ENCODE measurements around the gene SS18L1. TPM values are rescaled to one million over a fixed set of nuclear protein-coding genes. Genes with fewer than 3 reads are reported as not detected.

The SS18L1 gene
- total RNA-seq (2021; ENCODE audit: unreplicated experiment) (21.6 TPM), Bru-seq, nascent RNA (percentile 77 among the genes with signal in this experiment), BruChase-seq, experiment 1, labeled RNA remaining after a 2-hour chase (percentile 91 among the genes with signal in this experiment), BruChase-seq, experiment 2, labeled RNA remaining after a 6-hour chase (percentile 84 among the genes with signal in this experiment)
- polyA plus RNA-seq (2012; ENCODE audit: insufficient read length) = 23.7 TPM
- long read RNA-seq, partial matches to known transcripts = 0 of 8 reads
- long read RNA-seq, other reads (novel, unspliced or antisense) = 8 of 8 reads

GRCh38 chr20:62143081-62143956 is at the start of gene SS18L1, which contains the start of gene PSMA7:
Gene SS18L1 (plus strand): TSS chr20:62143769. CDS start chr20:62143821, 52 bp downstream.
Gene PSMA7 (minus strand): TSS chr20:62143394. CDS start chr20:62143303, 91 bp downstream.
- Histone ChIP-seq H3K36me3 (ENCODE audit: control insufficient read depth, insufficient read depth, low read length) (peaks cover 18% of the 10 kb centered on the region), H3K27ac (ENCODE audit: low read length) (peak within 1 kb of the TSS; percentile 88), H3K9me3 (ENCODE audit: control insufficient read depth, insufficient read depth, low read depth, low read length) (no peaks in the 10 kb centered on the region), H3K27me3 (ENCODE audit: control insufficient read depth, insufficient read depth, low read length) (no peaks in the 10 kb centered on the region), H3K4me3 (ENCODE audit: low read depth in 2 of 2, low read length in 2 of 2) (peak within 1 kb of the TSS; percentile 64 to 84), H3K4me1 (ENCODE audit: control insufficient read depth, insufficient read depth, low read length) (peaks cover 22% of the 10 kb centered on the region)
- TF ChIP-seq POLR2AphosphoS5 (IDR thresholded peaks at IDR 0.05; ENCODE audit: low read depth, low read length) (peak; percentile 63), TCF7L2 (IDR thresholded peaks at IDR 0.05; ENCODE audit: low read depth, low read length) (no peak), SIN3A (IDR thresholded peaks at IDR 0.05; ENCODE audit: borderline replicate concordance, insufficient read depth, low read depth, low read length) (0 out of 2 replicates have a peak, but pooled peaks have one; percentile 66)
- TF ChIP-seq, protein P1, sequence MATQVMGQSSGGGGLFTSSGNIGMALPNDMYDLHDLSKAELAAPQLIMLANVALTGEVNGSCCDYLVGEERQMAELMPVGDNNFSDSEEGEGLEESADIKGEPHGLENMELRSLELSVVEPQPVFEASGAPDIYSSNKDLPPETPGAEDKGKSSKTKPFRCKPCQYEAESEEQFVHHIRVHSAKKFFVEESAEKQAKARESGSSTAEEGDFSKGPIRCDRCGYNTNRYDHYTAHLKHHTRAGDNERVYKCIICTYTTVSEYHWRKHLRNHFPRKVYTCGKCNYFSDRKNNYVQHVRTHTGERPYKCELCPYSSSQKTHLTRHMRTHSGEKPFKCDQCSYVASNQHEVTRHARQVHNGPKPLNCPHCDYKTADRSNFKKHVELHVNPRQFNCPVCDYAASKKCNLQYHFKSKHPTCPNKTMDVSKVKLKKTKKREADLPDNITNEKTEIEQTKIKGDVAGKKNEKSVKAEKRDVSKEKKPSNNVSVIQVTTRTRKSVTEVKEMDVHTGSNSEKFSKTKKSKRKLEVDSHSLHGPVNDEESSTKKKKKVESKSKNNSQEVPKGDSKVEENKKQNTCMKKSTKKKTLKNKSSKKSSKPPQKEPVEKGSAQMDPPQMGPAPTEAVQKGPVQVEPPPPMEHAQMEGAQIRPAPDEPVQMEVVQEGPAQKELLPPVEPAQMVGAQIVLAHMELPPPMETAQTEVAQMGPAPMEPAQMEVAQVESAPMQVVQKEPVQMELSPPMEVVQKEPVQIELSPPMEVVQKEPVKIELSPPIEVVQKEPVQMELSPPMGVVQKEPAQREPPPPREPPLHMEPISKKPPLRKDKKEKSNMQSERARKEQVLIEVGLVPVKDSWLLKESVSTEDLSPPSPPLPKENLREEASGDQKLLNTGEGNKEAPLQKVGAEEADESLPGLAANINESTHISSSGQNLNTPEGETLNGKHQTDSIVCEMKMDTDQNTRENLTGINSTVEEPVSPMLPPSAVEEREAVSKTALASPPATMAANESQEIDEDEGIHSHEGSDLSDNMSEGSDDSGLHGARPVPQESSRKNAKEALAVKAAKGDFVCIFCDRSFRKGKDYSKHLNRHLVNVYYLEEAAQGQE (IDR thresholded peaks at IDR 0.05; ENCODE audit: insufficient read depth in 1 of 2, low read depth in 2 of 2, low read length in 1 of 2) = no peak
- DNase-seq (ENCODE audit: low read depth, low spot score) (no peak), ATAC-seq (peak; percentile 93)
- in situ Hi-C loops (cut with HindIII; ENCODE audit: low pct_unique_long_range_greater_than_20kb, low sequenced_read_pairs) (no loop called here), intact Hi-C loops (cut with micrococcal nuclease; ENCODE audit: unreplicated experiment) (no loop called here)
- POLR2A ChIA-PET = no interaction called here
- CTCF ChIA-PET = no interaction called here
- no TSS peak for BruUV-seq (replicated peaks)

GRCh38 chr20:62096421-62097380 is 46.9 kb upstream of the SS18L1 start:
- no TSS peak for BruUV-seq (replicated peaks)
- in situ Hi-C loops (cut with HindIII; ENCODE audit: low pct_unique_long_range_greater_than_20kb, low sequenced_read_pairs) = no loop called here
- DNase-seq (ENCODE audit: low read depth, low spot score) = no peak
- Histone ChIP-seq H3K27me3 (ENCODE audit: control insufficient read depth, insufficient read depth, low read length) (no peaks in the 10 kb centered on the region; the same call in 1 of the 2 replicates), H3K4me1 (ENCODE audit: control insufficient read depth, insufficient read depth, low read length) (no peaks in the 10 kb centered on the region), H3K27ac (ENCODE audit: low read length) (no peak overlapping the region), H3K36me3 (ENCODE audit: control insufficient read depth, insufficient read depth, low read length) (no peaks in the 10 kb centered on the region), H3K4me3 (ENCODE audit: low read depth in 2 of 2, low read length in 2 of 2) (no peak overlapping the region), H3K9me3 (ENCODE audit: control insufficient read depth, insufficient read depth, low read depth, low read length) (no peaks in the 10 kb centered on the region; the same call in 1 of the 2 replicates)
- ChIA-PET CTCF (no interaction called here), POLR2A (no interaction called here)
- intact Hi-C loops (cut with micrococcal nuclease; ENCODE audit: unreplicated experiment) = no loop called here
- TF ChIP-seq SIN3A (IDR thresholded peaks at IDR 0.05; ENCODE audit: borderline replicate concordance, insufficient read depth, low read depth, low read length) (no peak), TCF7L2 (IDR thresholded peaks at IDR 0.05; ENCODE audit: low read depth, low read length) (no peak), CTCF (IDR thresholded peaks at IDR 0.05) (no peak), POLR2AphosphoS5 (IDR thresholded peaks at IDR 0.05; ENCODE audit: low read depth, low read length) (no peak)
- TF ChIP-seq, protein P1 (IDR thresholded peaks at IDR 0.05; ENCODE audit: insufficient read depth in 1 of 2, low read depth in 2 of 2, low read length in 1 of 2) = no peak
- no peak; the same call in 1 of the 2 replicates for ATAC-seq

Data from Panc1 (cell line).